H4 (cell line): Measurements from ENCODE around the gene IPPK. TPM values are rescaled to one million over a fixed set of nuclear protein-coding genes. Genes with fewer than 3 reads are reported as not detected.

Source experiments
- DNase-seq: peaks from one replicate; pipeline ENCODE4 v3.0.0-alpha.2; 2015; ENCODE audit warnings: low spot score
- total RNA-seq: library from RNA; depleted of rRNA; stranded (reverse); fragments of >200 nt; shearing (Covaris generic); gene quantifications from 2 replicates; pipeline ENCODE4 v1.2.3, GENCODE V29; 2014

Gene IPPK
- total RNA-seq, 1 experiment from 2014 or later, result 12.8 TPM

GRCh38 chr9:92696619-92697018 lies 26.7 kb upstream of the IPPK start:
- DNase-seq, result no peak

- no peak for DNase-seq
Measured at GRCh38 chr9:92686954-92687353, 17.0 kb upstream of the IPPK start.

GRCh38 chr9:92685022-92685421 lies 15.1 kb upstream of the IPPK start:
- no peak for DNase-seq

GRCh38 chr9:92682269-92682668 lies 12.3 kb upstream of the IPPK start:
- no peak for DNase-seq

GRCh38 chr9:92680166-92681119 lies 10.5 kb upstream of the IPPK start:
- DNase-seq, result no peak

GRCh38 chr9:92679413-92680165 lies 9.7 kb upstream of the IPPK start:
- no peak for DNase-seq

GRCh38 chr9:92671323-92671722 lies 1.4 kb upstream of the IPPK start:
- DNase-seq, result peak; percentile 73

- no peak for DNase-seq
Measured at GRCh38 chr9:92669527-92669889, 423 bp downstream of the IPPK start.

GRCh38 chr9:92668746-92669526 lies 995 bp downstream of the IPPK start:
- no peak for DNase-seq

- no peak for DNase-seq
Measured at GRCh38 chr9:92666912-92667532, 2.9 kb downstream of the IPPK start.

GRCh38 chr9:92666236-92666635 lies 3.7 kb downstream of the IPPK start:
- DNase-seq, result no peak

- no peak for DNase-seq
Measured at GRCh38 chr9:92665836-92666235, 4.1 kb downstream of the IPPK start.

- no peak for DNase-seq
Measured at GRCh38 chr9:92664394-92665152, 5.4 kb downstream of the IPPK start.

- DNase-seq, result no peak
Measured at GRCh38 chr9:92663951-92664350, 6.0 kb downstream of the IPPK start.

- DNase-seq, result no peak
Measured at GRCh38 chr9:92663126-92663525, 6.8 kb downstream of the IPPK start.

GRCh38 chr9:92661743-92662142 lies 8.2 kb downstream of the IPPK start:
- no peak for DNase-seq

- no peak for DNase-seq
Measured at GRCh38 chr9:92661127-92661526, 8.8 kb downstream of the IPPK start.

- DNase-seq, result no peak
Measured at GRCh38 chr9:92660266-92660665, 9.7 kb downstream of the IPPK start.

- no peak for DNase-seq
Measured at GRCh38 chr9:92659601-92660000, 10.3 kb downstream of the IPPK start.

- DNase-seq, result no peak
Measured at GRCh38 chr9:92658611-92659010, 11.3 kb downstream of the IPPK start.

- DNase-seq, result no peak
Measured at GRCh38 chr9:92658176-92658575, 11.8 kb downstream of the IPPK start.
